ACHN (cell line): ENCODE data around the gene ABLIM2.

ENCODE experiments used
- DNase-seq: peaks from one replicate; pipeline ENCODE4 v3.0.0-alpha.2; 2015
- in situ Hi-C: cut with HindIII; loops from 2 replicates; pipeline ENCODE4 v1.10.0; 2017; ENCODE audit warnings: low sequenced_read_pairs, low pct_ligation_motif_present, low pct_unique_long_range_greater_than_20kb

The ABLIM2 gene

GRCh38 chr4:8195431-8195830, 36.8 kb upstream of the ABLIM2 start:
- DNase-seq: no peak
- in situ Hi-C loops: no loop called here

DNA sequence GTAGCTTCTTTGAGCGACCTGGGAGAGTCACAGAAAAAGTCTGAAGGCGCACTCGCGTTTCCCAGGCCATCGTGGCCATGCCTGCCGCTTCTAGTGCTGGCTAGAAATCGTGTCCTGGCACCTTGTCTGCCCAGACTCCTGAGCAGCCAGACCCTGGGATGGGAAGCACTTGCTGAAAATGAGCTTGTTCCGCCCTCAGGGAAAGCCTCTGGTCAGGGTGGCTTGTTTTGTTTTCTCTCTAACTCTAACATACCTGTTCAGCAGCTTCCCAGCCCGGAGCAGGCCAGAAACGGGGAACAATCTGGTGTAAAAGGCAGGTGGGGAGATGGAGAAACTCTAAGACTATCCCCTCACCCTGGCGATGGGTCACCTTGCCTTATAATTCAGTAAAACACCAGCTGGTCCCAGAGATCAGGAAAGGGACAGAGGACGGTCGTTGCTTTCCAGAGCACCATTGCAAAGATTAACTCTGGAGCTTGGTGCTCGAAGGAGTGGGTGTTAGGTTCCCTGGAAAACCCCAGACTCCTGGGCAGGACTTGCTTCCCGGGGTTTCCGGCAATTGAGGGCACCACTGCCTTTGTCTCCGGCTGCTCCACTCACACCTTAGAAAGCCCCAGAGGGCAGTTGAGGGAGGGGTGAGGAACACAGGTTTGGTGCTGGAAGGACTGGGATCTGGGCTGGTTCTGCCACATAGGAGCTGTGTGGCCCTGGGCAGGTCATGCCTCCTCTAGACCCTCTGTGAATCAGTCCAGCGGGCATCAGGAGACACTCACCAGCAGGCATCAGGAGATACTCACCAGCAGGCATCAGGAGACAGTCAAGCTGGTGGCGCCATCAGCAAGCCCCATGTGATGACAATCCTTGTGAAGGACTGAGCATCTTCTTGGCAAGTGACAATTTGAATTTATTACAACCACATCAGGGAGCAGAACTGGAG, 36.0 kb upstream of the ABLIM2 start:
- in situ Hi-C loops: no loop called here
- no peak for DNase-seq

GRCh38 chr4:8192748-8193738, 34.4 kb upstream of the ABLIM2 start:
- DNase-seq: peak; percentile 57
- in situ Hi-C loops: no loop called here

GRCh38 chr4:8191136-8191747, 32.6 kb upstream of the ABLIM2 start:
- DNase-seq: peak; percentile 26
- in situ Hi-C loops: no loop called here

- DNase-seq: no peak
- in situ Hi-C loops: no loop called here
Observed at GRCh38 chr4:8189551-8190466, 31.2 kb upstream of the ABLIM2 start.

- in situ Hi-C loops: no loop called here
- no peak for DNase-seq
Observed at GRCh38 chr4:8188743-8189550, 30.3 kb upstream of the ABLIM2 start.

DNA sequence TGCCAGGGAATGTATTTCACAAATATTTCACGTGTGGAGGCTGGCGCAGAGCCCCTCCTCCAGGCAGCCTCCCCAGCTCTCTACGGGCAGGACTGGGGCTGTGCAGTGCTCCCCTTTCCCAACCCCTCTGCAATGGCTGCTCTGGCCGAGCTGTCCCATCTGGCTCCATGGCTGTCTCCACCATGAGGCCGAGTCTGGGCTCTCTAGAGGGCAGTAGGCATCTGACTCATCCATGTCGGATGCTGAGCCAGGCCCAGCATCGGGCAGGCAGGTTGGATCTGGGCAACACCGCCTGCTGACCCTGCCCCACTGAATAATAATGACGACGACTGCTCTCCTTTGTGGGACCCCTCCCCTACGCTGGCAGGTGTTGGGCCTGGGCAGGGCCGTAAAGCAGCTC, 29.5 kb upstream of the ABLIM2 start:
- in situ Hi-C loops: no loop called here
- peak; percentile 43 for DNase-seq

DNA sequence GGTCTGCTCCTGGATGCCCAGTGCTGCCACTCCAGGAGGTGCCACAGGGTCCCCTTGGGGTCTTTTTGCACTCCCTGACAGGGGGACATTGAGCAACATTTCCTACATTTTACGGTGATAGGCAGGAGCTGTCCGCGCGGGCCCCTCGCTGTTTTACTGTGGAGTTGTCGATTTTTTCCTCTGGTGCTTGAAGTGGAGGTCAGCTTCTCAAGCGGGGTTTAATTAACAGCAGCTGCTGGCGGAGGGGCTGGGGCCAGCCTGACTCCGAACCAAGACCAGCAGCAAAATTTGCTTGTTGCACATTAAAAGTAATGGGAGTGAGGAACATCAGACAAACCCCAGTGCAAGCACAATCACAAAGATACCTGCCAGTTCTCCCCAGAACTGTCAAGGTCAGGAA, 27.3 kb upstream of the ABLIM2 start:
- DNase-seq: no peak
- in situ Hi-C loops: no loop called here

- in situ Hi-C loops: no loop called here
- peak; percentile 5 for DNase-seq
Observed at GRCh38 chr4:8185295-8185694, 26.7 kb upstream of the ABLIM2 start.

DNA sequence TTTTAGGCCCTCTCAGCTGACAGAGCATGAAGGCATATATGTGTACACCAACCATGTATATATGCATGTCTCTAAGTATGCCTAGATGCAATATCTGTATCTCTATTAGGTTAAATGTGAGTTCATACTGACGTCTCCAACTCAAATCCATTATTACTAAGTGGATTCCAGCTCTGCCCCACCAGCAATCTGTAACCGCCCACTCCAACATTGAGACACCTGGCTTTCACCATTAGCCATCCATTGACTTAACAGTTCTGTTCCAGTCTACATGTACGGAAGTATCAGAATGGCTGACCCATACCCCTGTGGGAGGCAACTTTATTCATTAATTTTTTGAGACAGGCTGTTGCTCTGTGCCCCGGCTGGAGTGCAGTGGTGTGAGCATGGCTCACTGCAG, 25.4 kb upstream of the ABLIM2 start:
- DNase-seq: no peak

DNA sequence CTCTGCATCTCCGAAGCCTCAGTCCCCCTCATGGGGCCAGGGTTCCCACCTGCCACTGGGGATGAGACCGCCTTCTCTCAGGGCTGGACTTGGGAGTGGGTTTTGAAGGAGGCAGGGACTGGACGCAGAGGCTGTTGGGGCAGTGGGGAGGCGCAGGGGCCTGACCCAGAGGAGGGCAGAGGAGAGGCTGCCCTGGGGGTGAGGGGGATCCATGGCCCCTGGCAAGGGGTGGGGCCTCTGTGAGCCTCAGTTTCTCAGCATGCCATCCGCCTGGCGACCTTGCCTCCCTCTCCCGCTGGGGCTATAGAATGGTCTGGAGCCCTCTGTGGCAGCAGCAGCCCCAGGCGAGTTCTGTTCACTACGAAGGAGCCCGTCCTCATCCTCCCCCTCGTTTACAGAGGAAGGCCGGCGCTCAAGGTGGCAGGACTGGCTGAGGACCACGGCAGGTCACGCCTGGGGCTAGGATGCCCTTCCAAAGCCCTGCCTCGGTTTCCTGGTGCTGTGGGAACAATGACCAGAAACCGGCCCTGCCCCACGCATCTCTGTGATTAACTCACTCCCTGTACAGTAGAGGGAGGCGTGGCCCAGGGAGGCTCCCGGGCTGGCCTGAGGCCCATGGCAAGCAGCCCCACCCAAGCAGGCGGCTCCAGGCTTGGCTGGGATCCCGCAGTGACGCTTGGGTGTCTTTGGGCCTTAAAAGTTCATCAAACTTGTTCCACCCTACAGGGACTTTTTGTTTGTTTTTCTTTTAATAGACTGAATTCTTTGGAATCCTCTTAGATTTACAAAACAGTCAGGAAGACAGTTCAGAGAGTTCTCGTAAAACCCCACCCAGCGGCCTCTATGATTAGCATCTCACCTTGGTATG, 24.5 kb upstream of the ABLIM2 start:
- in situ Hi-C loops: no loop called here
- DNase-seq: no peak

More for the DNA sequence above, 25.4 kb upstream of the ABLIM2 start:
- in situ Hi-C loops: no loop called here

- in situ Hi-C loops: no loop called here
- no peak for DNase-seq
Observed at GRCh38 chr4:8182294-8182693, 23.7 kb upstream of the ABLIM2 start.

DNA sequence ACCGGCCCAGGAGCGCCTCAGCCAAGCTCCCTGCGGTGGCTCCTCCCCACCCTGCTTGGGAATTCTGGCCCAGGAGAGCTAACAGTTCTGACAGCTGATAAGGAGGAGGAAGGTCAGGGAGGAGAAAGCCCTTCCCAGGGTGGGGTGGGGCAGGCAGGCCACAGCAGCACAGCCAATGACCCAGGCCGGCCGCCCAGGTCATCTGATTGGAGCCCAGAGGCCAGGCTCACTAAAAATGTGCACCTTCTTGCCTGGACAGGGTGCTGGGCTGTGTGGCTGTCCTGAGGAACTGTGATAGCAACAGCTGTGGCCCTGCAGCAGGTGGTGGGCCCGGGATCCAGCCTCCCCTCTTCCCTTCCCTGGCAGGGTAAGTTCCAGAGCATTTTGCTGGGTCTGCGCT, 23.2 kb upstream of the ABLIM2 start:
- in situ Hi-C loops: no loop called here
- DNase-seq: no peak

DNA sequence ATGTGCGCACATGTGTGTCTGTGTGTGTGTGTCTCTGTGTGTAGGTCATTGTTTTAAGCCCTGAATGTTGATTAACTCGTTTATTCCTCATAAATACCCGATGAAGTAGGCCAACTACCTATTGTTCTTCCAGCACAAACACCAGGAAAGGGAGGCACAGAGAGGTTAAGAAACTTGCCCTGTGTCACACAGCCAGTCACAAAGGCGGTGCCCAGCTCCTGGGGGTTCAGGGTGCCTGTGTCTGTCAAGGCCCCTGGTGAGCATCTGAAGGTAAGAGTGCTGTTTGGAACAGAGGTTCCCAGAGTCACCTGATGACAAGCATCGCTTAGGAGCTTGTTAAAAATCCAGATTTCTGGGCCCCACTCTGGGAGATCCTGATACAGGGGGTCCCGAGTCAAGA, 22.5 kb upstream of the ABLIM2 start:
- DNase-seq: no peak
- in situ Hi-C loops: no loop called here

DNA sequence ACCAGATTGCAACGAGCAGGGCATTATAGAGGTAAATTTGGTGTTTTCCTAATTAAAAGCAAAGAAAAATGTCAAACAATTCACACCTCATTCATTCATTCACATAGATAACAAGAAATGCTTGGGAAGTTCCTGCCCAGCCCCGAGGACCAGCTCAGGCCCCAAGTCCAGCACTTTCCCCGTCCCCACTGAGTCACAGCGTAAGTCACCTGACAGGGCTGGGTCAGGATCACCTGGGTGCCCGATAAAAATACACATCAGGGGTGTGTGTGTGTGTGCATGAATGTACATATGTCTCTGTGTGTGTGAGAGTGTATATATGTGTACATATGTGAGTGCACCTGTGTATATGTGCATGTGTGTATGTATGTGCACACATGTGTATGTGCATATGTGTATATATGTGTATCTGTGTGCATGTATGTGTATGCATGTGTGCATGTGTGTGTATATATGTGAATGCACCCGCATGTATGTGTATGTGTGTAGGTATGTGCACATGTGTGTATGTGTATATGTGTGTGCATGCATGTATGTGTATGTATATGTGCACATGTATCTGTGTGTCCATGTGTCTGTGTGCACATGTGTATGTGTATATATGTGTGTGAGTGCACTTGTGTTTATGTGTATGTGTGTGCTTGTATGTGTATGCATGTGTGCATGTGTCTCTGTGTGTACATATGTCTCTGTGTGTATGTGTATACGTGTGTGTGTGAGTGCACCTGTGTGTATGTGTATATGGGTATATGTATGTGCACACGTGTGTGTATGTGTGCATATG, 21.9 kb upstream of the ABLIM2 start:
- DNase-seq: no peak
- in situ Hi-C loops: no loop called here

DNA sequence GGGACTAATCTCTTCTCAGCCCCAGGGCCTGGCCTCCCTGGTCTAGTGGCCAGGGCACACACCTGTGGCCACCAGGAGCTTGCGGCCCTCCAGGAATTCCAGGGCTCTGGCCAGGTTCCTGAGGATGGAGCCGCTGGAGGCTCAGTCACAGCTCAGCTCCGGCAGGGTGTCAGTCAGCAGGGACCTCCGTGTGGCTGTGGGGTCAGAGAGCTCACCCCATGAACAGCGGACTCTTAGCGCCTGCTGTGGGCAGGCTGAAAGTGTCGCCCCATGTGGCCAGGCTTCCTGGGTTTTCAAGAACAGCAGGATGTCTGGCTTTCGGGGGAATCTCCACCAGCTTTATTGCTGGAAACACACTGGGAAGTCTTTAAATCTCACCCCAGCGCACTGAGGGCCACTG, 21.2 kb upstream of the ABLIM2 start:
- in situ Hi-C loops: no loop called here
- DNase-seq: no peak
